Epithelial cell of prostate (primary cell): Measurements from ENCODE around the gene EFTUD2.

Experiments used
- DNase-seq: peaks from one replicate; pipeline ENCODE4 v3.0.0-alpha.2; 2011; ENCODE audit warnings: low read depth, low spot score
- H3K27ac ChIP-seq: fragments of 450-650 bp; 2 replicates; pipeline ENCODE4 v1.5.1; 2017; ENCODE audit warnings: mild to moderate bottlenecking

EFTUD2 gene

GRCh38 chr17:44894642-44895041 lies 4.6 kb downstream of the EFTUD2 start:
- no peak for DNase-seq
- no peak overlapping the region for H3K27ac ChIP-seq

DNA sequence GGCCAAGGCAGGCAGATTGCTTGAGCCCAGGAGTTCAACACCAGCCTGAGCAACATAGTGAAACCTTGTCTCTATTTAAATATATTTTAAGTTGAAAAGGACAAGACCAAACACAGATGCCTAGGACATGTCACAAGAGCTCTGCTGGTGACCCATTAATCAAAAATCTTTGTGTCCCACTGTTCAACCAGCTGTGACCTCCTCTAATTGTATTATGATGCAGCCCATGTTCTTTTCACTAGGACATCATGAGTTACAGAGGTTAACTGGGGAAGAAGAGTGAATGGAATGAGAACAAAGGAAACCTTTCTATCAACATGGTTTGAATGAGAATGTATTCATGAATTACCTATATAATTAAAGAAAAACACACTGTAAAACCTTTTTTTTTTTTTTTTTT lies 7.0 kb downstream of the EFTUD2 start:
- no peak overlapping the region for H3K27ac ChIP-seq
- no peak for DNase-seq

GRCh38 chr17:44889003-44889402 lies 10.2 kb downstream of the EFTUD2 start:
- no peak overlapping the region for H3K27ac ChIP-seq
- no peak for DNase-seq

- no peak for DNase-seq
- H3K27ac ChIP-seq, result no peak overlapping the region
Observed at GRCh38 chr17:44887971-44888954, 11.0 kb downstream of the EFTUD2 start.

DNA sequence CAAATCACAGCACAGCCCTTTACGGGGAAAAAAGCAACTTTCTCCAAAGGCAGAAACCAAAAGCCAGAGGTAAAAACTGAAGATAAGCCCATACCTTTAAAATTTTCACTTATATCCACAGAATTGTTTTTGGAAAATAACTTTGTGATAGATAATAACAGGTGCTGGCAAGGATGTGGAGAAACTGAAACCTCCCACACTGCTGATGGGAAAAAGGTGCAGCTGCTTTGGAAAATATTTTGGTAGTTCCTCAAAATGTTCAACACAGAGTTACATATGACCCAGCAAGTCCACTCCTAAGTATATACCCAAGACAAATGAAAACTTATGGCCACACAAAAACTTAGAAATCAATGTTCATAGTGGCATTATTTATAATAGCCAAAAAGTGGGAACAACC lies 12.2 kb downstream of the EFTUD2 start:
- no peak for DNase-seq
- no peak overlapping the region for H3K27ac ChIP-seq

DNA sequence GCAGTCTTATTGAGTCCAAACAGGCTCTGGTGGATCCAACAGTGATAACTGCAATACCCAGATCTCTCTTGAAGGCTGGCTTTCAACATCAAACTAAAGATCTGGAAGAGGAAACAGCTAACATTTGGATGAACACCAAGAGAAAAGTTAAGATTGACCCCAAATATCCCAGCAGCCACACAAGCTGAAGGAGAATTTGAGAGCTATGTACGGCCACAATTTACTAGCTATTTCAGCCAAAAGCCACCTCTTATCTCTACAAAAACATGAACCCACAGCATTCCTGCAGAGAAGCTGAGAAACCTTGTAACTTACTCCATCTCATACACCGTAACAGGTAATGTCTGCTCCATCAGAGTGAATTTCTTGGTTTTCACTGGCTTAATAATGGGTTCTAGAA lies 14.3 kb downstream of the EFTUD2 start:
- DNase-seq, result no peak
- H3K27ac ChIP-seq, result no peak overlapping the region

GRCh38 chr17:44881145-44881544 lies 18.1 kb downstream of the EFTUD2 start:
- H3K27ac ChIP-seq, result no peak overlapping the region
- no peak for DNase-seq

- H3K27ac ChIP-seq, result no peak overlapping the region
Observed at GRCh38 chr17:44880062-44880461, 19.2 kb downstream of the EFTUD2 start.

DNA sequence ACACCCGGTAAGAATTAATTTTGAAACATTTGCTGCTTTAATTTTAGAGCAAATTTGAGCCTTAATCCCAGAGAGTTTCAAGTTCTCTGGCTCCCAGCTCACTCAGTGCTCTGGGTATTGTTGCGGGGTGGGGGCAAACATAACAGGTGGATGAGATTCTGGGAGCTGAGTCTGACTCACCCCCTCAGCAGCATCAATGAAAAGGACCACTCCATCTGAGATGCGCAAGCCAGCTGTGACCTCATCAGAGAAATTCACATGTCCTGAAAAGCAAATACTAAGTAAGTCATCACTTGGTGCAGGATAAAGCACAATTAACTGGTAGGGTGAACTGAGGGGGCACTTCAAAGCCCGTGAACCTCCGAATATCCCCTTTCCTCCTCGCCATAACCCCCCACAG lies 19.9 kb downstream of the EFTUD2 start:
- no peak overlapping the region for H3K27ac ChIP-seq
- no peak for DNase-seq

More at GRCh38 chr17:44880062-44880461, 19.2 kb downstream of the EFTUD2 start:
- DNase-seq, result no peak

DNA sequence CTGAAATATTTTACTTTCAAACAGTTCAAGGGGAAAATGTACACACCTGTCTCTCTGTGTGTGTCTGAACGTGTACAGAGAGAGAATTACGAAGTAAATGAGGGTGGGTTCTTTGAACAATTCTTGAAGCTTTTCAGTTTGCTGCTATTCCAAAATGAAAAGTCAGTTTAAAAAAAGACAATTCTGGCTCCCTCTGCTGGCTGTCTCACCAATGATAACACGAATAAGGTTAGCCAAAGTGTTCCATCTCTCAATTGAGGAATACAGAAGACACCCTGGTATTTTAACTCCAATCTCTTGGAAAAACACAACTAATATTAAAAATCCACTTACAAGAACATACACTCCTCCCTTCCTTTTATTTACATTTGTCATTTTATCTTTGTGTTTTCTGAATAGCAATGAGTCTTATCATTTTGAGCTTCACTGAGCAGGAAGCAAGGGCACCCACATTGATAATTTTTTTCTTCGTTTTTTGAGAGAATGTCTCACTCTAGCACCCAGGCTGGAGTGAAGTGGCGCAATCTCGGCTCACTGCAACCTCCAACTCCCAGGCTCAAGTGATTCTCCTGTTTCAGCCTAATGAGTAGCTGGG lies 20.5 kb downstream of the EFTUD2 start:
- no peak for DNase-seq
- no peak overlapping the region for H3K27ac ChIP-seq

DNA sequence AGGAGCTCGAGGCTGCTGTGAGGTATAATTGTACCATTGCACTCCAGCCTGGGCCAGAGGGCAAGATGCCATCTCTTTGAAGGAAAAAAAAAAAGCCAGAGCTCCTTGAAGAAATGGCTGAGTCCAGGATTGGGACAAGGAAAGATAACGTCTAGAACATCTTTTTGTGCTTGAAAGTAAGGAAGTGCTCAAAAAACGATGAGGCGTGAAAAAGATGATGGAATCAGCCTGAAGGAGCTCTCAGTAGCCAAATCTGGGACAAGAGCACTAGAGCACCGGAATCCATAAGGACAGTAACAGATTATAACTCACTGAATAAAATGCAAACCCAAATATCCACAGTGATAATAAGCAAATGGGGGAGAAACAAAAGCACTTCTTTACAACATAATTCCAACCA lies 22.1 kb downstream of the EFTUD2 start:
- DNase-seq, result no peak
- H3K27ac ChIP-seq, result no peak overlapping the region

DNA sequence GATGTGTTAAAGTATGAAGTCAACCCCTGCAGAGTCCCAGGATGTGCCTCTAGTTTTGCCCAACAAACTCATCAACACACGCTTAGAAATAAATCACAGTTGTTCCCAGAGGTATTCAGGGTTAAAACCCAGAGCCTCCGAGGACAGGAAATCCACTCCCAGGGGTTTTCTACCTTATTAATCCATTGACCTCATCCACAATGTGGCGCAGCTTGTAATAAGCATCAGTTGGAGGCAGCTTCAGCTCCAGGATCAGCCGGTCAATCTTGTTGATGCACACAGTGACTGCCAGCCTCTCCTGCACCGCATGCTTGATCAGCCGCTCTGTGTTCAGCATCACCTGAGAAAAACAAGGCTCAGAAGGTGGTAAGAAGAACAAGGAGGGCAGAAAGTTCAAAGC lies 23.5 kb downstream of the EFTUD2 start:
- DNase-seq, result no peak
- no peak overlapping the region for H3K27ac ChIP-seq

DNA sequence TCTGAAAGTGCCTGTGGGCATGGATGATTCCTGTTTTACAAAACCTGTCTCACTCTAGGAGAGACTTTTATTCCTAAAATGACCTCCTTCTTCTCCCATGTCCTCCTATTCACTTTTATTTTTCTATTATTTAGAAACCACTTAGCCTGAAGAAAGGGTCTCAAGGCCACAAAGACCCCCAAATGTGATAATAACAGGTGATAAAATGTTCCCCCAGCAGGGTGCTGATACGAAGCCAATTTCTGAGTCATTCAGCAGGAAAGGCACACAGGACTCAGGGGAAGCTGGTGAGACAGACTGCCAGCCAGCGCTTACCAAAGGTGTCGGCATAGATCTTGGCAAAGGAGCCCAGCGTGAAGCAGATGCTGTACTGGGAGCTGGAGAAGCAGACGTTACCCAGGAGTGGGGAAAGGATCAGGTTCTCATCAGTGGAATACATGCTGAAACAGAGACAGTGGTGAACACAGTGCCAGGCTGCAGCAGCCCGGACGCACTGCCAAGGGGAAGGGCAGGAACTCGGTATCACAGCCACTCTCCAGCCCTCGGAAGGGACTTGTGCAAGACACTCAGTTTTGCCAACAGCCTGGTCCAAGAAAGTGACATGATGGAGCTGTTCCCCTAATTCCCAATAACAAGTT lies 27.0 kb downstream of the EFTUD2 start:
- no peak overlapping the region for H3K27ac ChIP-seq
- no peak for DNase-seq

DNA sequence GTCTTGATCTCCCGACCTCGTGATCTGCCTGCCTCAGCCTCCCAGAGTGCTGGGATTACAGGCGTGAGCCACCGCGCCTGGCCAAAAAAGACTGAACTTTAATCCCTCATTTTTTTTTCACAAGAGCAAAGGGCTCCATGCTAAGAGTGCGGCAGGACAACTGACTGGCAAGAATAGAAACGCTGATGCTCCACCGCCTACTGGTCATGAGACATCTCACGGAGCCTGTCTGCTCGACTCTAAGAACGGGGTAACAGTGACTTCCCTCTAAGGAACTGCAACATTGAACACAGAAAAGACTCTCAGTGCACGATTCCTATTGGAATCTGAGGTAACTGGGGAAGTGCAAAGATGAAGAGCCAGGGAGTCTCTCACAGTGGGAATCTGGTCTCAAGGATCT lies 27.7 kb downstream of the EFTUD2 start:
- H3K27ac ChIP-seq, result no peak overlapping the region
- no peak for DNase-seq

DNA sequence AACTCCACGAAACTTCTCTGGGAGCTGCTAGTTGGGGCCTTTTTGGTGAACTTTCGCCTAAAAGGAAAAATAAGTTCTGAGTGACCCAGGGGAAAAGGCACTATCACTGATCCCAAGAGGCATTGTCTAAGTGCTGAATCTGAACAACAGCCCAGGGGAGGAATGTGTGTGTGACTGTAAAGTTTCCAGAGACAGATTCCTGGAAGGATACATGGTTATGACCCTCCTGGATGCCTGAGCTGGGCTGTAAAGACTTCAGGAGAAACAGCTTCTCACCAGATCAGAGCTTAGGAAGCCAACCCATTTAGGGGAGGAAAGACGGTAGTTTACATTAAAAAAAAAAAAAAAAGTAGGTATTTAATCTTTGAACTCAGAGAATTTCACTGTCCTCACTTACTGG lies 31.4 kb downstream of the EFTUD2 start:
- DNase-seq, result no peak
- H3K27ac ChIP-seq, result no peak overlapping the region

DNA sequence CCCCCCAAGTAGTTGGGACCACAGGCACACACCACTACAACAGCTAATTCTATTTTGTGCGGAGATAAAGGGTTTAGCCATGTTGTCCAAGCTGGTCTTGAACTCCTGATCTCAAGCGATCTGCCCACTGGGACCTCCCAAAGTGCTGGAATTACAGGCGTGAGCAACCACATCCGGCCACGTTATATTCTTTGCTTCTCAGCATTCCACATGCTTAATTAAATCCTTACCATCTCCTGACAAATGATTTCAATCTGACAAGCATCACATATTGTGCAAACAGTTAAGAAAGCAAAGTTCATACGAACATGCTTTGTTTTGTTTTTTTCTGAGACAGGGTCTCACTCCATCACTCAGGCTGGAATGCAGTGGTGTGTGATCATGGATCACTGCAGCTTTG lies 33.3 kb downstream of the EFTUD2 start:
- H3K27ac ChIP-seq, result no peak overlapping the region

GRCh38 chr17:44865231-44865660 lies 34.0 kb downstream of the EFTUD2 start:
- DNase-seq, result no peak

More for the DNA sequence above, 33.3 kb downstream of the EFTUD2 start:
- no peak for DNase-seq

DNA sequence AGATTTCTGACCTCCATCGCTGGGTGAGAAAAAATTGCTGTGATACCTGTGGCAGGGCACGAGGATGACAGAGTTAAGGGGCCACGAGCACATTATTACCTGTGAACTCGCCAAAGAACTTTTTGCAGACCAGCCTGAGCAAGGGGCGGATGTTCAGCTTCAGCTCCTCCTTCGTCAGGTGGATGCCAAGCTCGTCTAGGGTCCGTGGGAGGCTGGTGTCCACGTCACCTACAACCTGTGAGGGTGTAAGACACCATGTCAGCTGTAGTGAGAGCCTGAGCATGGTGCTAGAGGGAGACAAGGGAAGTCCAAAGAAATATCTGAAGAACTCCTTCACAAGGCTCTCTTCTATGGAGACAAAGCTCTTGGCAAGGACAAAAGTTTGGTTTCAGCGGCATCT lies 34.4 kb downstream of the EFTUD2 start:
- no peak for DNase-seq
- H3K27ac ChIP-seq, result no peak overlapping the region

More at GRCh38 chr17:44865231-44865660, 34.0 kb downstream of the EFTUD2 start:
- no peak overlapping the region for H3K27ac ChIP-seq

GRCh38 chr17:44863061-44863918 lies 36.0 kb downstream of the EFTUD2 start:
- H3K27ac ChIP-seq, result no peak overlapping the region
- DNase-seq, result no peak

GRCh38 chr17:44862278-44862914 lies 36.8 kb downstream of the EFTUD2 start:
- DNase-seq, result no peak
- no peak overlapping the region for H3K27ac ChIP-seq
